ENCODE results near the gene BRIP1.

DNA sequence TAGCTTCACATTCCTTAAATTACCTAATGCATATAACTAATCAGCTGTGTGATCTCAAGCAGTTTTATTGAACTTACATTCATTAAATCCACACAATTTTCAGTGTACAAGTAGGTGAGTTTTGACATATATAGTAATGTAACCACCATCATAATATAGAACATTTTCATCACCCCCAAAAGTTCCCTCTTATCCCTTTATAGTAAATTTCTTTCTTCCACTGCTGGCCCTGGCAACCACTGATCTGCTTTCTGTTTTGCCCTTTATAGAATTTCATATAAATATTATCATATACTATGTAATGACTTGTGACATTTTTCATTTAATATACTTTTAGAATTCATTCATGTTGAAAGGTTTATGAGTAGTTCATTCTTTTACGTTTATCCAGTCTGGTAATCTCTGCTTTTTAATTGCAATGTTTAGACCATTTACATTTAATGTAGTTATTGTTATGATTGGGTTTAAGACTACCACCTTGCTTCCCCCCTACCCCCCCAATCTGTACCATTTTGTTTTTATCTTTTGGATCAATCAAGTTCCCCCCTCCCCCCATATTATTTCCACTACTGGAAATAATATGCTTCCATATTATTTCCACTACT is 147.0 kb downstream of the BRIP1 start:
- TF ChIP-seq, protein P1, sequence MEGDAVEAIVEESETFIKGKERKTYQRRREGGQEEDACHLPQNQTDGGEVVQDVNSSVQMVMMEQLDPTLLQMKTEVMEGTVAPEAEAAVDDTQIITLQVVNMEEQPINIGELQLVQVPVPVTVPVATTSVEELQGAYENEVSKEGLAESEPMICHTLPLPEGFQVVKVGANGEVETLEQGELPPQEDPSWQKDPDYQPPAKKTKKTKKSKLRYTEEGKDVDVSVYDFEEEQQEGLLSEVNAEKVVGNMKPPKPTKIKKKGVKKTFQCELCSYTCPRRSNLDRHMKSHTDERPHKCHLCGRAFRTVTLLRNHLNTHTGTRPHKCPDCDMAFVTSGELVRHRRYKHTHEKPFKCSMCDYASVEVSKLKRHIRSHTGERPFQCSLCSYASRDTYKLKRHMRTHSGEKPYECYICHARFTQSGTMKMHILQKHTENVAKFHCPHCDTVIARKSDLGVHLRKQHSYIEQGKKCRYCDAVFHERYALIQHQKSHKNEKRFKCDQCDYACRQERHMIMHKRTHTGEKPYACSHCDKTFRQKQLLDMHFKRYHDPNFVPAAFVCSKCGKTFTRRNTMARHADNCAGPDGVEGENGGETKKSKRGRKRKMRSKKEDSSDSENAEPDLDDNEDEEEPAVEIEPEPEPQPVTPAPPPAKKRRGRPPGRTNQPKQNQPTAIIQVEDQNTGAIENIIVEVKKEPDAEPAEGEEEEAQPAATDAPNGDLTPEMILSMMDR (IDR thresholded peaks at IDR 0.05) = no peak
- TF ChIP-seq POLR2A (IDR thresholded peaks at IDR 0.05) = no peak

All from lower leg skin (tissue), 3 donors.